Upper lobe of left lung (tissue), 4 donors: ENCODE data around the gene CREB3L2.

Experiments used
- EP300 ChIP-seq, 4 donors: sonication (generic); formaldehyde crosslinking; IDR thresholded peaks; one replicate each; pipeline ENCODE4 v1.5.1; 2017; ENCODE audit warnings: antibody characterized with exemption in 4 of 4, control low read depth in 2 of 4
- POLR2A ChIP-seq, 4 donors: fragments of 450-650 bp; IDR thresholded peaks; one replicate each; pipeline ENCODE4 v1.5.1; 2016 to 2017; ENCODE audit warnings: antibody characterized with exemption in 4 of 4, mild to moderate bottlenecking in 2 of 4
- TF ChIP-seq, protein P1 (sequence below), 6 experiments: fragments of 450-650 bp in 4 of 6; fragments of 200-600 bp in 2 of 6; sonication (generic) in 2 of 6; IDR thresholded peaks; one replicate each; pipeline ENCODE4 v1.5.1; 2016 to 2019; ENCODE audit warnings: antibody characterized with exemption in 6 of 6

DNA sequence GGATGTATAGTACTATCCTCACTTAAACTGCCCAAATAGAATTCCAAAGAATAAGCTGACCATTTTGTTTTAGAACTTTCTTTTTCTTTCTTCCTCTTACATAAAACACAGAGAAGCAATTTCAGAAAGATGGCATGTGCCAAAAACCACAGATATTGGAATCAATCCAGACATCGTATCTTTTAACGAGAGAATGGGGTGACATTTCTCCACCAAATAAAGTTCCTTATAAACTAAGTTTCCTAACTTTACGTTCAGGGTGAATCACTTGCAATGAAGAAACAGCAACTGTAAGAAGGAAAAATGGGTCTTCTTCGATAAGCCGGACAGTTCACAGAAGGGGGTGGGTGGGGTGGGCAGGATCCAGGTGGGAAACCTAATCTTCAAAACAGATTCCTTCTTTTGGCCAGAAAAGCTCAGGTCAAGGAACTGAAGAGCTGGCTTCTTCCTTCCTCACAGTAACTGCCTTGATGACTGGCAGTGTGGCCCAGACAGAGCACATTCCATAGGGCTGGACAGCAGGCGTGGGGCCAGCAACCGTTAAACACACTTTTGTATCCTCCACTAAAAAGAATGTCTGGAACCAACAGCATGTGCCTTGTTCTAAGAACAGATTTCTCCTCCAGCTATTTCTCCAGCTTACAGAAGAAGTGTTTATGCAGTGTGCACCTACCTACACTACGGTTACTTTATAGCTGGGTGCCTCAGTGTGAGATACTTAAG lies 31.5 kb downstream of the CREB3L2 start:
- TF ChIP-seq, protein P1, sequence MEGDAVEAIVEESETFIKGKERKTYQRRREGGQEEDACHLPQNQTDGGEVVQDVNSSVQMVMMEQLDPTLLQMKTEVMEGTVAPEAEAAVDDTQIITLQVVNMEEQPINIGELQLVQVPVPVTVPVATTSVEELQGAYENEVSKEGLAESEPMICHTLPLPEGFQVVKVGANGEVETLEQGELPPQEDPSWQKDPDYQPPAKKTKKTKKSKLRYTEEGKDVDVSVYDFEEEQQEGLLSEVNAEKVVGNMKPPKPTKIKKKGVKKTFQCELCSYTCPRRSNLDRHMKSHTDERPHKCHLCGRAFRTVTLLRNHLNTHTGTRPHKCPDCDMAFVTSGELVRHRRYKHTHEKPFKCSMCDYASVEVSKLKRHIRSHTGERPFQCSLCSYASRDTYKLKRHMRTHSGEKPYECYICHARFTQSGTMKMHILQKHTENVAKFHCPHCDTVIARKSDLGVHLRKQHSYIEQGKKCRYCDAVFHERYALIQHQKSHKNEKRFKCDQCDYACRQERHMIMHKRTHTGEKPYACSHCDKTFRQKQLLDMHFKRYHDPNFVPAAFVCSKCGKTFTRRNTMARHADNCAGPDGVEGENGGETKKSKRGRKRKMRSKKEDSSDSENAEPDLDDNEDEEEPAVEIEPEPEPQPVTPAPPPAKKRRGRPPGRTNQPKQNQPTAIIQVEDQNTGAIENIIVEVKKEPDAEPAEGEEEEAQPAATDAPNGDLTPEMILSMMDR (IDR thresholded peaks at IDR 0.05), result no peak
- TF ChIP-seq POLR2A (IDR thresholded peaks at IDR 0.05) (no peak), EP300 (IDR thresholded peaks at IDR 0.05) (no peak)
